Stimulated activated CD4-positive, alpha-beta T cell treated with anti-CD3 and anti-CD28 coated beads, TNF-alpha, amount 100 ng/mL, for 1 hour (primary cell): ENCODE measurements around the gene TMF1.

Experiments used
- DNase-seq, 3 donors: peaks; one replicate each; pipeline ENCODE4 v3.0.0-alpha.2; 2020; ENCODE audit warnings: low read depth in 3 of 3, low spot score in 1 of 3

TMF1 gene

DNA sequence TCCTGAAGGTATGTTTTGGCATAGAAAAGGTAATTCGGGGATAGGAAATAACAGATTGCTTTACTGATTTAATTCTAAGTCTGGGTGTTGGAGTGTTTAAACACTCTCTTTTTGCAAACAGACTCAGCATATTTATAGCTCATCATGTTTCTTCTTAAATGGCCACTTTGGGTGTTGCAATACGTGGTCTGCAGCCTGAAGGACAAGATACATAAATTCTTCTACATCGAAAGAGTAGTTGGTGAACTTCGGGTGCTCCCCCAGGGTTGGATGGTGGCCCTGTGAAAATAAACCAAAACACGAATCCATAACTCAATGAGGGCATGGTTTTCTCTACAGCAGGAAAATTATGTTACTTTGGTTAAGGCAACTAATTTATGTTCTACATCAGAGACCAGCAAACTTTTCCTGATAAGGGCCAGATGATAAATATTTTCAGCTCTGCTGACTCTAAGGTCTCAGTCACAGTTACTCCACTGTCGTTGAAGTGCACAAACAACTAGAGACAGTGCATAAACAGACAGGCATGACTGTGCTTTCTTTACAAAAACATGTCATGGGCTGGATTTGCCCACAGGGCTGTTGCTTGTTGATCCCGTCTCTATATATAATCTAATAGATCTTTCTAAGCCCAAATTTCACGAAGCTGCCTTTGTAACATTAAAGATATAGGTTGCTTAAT is 74.5 kb downstream of the TMF1 start:
- no peak for DNase-seq

DNA sequence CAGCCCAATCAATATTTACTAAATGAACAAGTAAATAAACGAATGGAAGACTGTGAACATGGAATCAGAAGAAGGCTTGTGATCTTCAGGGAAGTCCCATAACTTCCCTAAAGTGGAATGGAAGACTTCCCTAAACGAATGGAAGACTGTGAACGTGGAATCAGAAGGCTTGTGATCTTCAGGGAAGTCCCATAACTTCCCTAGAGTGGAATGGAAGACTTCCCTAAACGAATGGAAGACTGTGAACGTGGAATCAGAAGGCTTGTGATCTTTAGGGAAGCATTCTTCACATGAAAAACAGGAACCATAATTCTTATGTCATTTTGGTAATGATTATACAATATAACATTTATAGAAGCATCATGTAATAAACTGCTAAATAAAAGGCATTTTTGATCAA is 77.4 kb downstream of the TMF1 start:
- DNase-seq = no peak

DNA sequence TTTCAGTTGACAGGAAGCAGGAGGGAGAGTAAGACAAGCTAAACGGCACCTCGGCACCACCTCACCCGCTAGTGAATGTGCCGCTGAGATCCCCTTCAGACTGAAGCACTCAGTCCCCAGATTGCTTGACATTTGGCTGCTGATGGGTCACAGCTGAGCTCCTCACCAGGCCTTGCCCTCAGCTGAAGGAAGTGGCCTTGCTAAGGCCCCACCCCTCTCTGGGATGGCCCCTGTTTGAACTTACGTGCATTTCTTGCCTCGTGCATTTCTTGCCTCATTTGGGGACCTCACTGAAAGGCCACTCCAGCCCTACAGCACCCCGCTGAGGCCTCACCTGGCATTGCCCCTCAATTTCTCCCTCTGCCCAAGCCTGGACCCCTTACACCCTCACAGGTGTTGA is 78.5 kb downstream of the TMF1 start:
- no peak for DNase-seq

DNA sequence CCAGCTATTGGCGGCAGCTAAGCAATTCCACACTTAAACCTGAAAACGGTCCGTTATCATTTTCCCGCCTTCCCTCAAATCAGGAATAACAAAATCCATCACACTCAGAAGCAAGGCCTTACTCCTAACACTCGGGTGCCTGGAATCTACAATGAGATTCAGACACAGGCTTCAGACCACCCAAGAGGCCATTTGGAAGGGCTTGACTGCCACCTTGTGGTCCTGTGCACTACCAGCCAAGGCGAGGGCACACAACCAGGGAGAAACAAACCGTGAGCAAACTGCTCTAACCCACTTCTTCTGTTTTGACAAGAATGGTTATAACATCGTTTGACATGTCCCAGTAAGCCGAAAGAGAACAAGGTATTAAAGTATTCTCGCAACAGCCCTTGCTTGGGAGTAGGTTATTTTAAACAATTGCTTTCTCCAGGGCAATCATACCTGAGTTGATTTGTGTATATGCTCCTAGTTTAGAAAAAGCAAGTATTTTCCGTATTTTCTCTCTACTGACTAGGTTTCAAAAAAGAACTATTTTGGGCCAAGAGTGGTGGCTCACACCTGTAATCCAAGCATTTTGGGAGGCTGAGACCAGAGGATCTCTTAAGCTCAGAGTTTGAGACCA is 79.7 kb downstream of the TMF1 start:
- DNase-seq = no peak
